NB4 (cell line): ENCODE data around the gene ZNF181.
"Not testable (repeated sequence)": the region's sequence is repeated elsewhere in the genome, so short reads cannot be mapped to it uniquely, and the experiment has no call there.

Experiments used
- POLR2A ChIP-seq: IDR thresholded peaks from 2 replicates; pipeline ENCODE4 v1.6.1; 2011; ENCODE audit warnings: mild to moderate bottlenecking; ENCODE audit not compliant: insufficient read length; ENCODE audit errors: extremely low read depth
- TF ChIP-seq, protein P1 (sequence below): IDR thresholded peaks from 2 replicates; pipeline ENCODE4 v1.6.1; 2011; ENCODE audit warnings: low read depth, low read length

DNA sequence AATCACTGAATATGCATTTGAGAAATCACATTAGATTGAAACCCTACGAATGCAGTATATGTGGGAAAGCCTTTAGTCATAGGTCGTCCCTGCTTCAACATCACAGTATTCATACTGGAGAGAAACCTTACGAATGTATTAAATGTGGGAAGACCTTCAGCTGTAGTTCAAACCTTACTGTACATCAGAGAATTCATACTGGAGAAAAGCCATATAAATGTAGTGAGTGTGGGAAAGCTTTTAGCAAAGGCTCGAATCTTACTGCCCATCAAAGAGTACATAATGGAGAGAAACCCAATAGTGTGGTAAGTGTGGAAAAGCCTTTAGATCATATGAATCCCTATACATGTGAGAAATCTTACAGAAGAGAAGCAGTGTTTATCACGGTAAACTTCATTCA is 48.8 kb upstream of the ZNF181 start:
- TF ChIP-seq, protein P1, sequence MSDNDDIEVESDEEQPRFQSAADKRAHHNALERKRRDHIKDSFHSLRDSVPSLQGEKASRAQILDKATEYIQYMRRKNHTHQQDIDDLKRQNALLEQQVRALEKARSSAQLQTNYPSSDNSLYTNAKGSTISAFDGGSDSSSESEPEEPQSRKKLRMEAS = not testable (repeated sequence)
- not testable (repeated sequence) for TF ChIP-seq POLR2A
